H9 (cell line): ENCODE data around the gene GRIN3B. TPM values are rescaled to one million over a fixed set of nuclear protein-coding genes. Genes with fewer than 3 reads are reported as not detected.

Experiments used
- DNase-seq: peaks from one replicate; pipeline ENCODE4 v3.0.0-alpha.2; 2017
- H2AFZ ChIP-seq: one replicate; pipeline ENCODE4 v1.6.1; 2013; ENCODE audit warnings: mild to moderate bottlenecking, low read length, control low read depth, moderate library complexity
- H2AK5ac ChIP-seq: 2 replicates; pipeline ENCODE4 v1.6.1; 2013; ENCODE audit warnings: low read length, control low read depth, mixed read lengths; ENCODE audit not compliant: insufficient read length
- H2BK120ac ChIP-seq: one replicate; pipeline ENCODE4 v1.6.1; 2013; ENCODE audit warnings: low read depth, mild to moderate bottlenecking, low read length, control low read depth, inconsistent platforms; ENCODE audit not compliant: poor library complexity, severe bottlenecking
- H2BK12ac ChIP-seq: 2 replicates; pipeline ENCODE4 v1.6.1; 2013; ENCODE audit warnings: low read length, control low read depth, mixed read lengths, low read depth; ENCODE audit not compliant: insufficient read length
- H2BK15ac ChIP-seq: 2 replicates; pipeline ENCODE4 v1.6.1; 2013; ENCODE audit warnings: low read depth, low read length, control low read depth
- H2BK20ac ChIP-seq: one replicate; pipeline ENCODE4 v1.6.1; 2013; ENCODE audit warnings: low read depth, mild to moderate bottlenecking, low read length, control low read depth, inconsistent platforms; ENCODE audit not compliant: poor library complexity, severe bottlenecking
- H2BK5ac ChIP-seq: 2 replicates; pipeline ENCODE4 v1.6.1; 2013; ENCODE audit warnings: low read length, control low read depth, mixed read lengths; ENCODE audit not compliant: insufficient read length
- H3K14ac ChIP-seq: 2 replicates; pipeline ENCODE4 v1.6.1; 2013; ENCODE audit warnings: low read length, control low read depth; ENCODE audit not compliant: insufficient read depth
- H3K18ac ChIP-seq: 2 replicates; pipeline ENCODE4 v1.6.1; 2013; ENCODE audit warnings: low read depth, mild to moderate bottlenecking, mixed read lengths, low read length, control low read depth; ENCODE audit not compliant: insufficient read length
- H3K23ac ChIP-seq: 2 replicates; pipeline ENCODE4 v1.6.1; 2013; ENCODE audit warnings: low read length, control low read depth, mixed read lengths, low read depth; ENCODE audit not compliant: insufficient read length
- H3K23me2 ChIP-seq: 2 replicates; pipeline ENCODE4 v1.6.1; 2013; ENCODE audit warnings: low read depth, mild to moderate bottlenecking, mixed read lengths, low read length, control low read depth; ENCODE audit not compliant: insufficient read length, poor library complexity, severe bottlenecking
- H3K27ac ChIP-seq: 2 replicates; pipeline ENCODE4 v1.5.1; 2013; ENCODE audit warnings: low read length, control low read depth, mixed read lengths, low read depth; ENCODE audit not compliant: insufficient read length
- H3K27me3 ChIP-seq: 2 replicates; pipeline ENCODE4 v1.6.1; 2013; ENCODE audit warnings: low read length, control low read depth, inconsistent platforms; ENCODE audit not compliant: insufficient read depth
- H3K4ac ChIP-seq: 2 replicates; pipeline ENCODE4 v1.6.1; 2013; ENCODE audit warnings: low read depth, mild to moderate bottlenecking, control low read depth, inconsistent platforms, low read length, moderate library complexity
- H3K4me1 ChIP-seq: 2 replicates; pipeline ENCODE4 v1.6.1; 2013; ENCODE audit warnings: low read length, control low read depth, inconsistent platforms; ENCODE audit not compliant: insufficient read depth
- H3K4me2 ChIP-seq: 2 replicates; pipeline ENCODE4 v1.6.1; 2013; ENCODE audit warnings: low read length, control low read depth, mixed read lengths; ENCODE audit not compliant: insufficient read length, insufficient read depth
- H3K56ac ChIP-seq: 2 replicates; pipeline ENCODE4 v1.6.1; 2013; ENCODE audit warnings: low read depth, mild to moderate bottlenecking, mixed read lengths, low read length, control low read depth; ENCODE audit not compliant: insufficient read length
- H3K79me1 ChIP-seq: 2 replicates; pipeline ENCODE4 v1.6.1; 2013; ENCODE audit warnings: low read depth, mild to moderate bottlenecking, moderate library complexity, low read length, control low read depth, inconsistent platforms; ENCODE audit not compliant: insufficient read depth, poor library complexity, severe bottlenecking
- H3K79me2 ChIP-seq: 2 replicates; pipeline ENCODE4 v1.6.1; 2013; ENCODE audit warnings: low read length, control low read depth, inconsistent platforms; ENCODE audit not compliant: insufficient read depth
- H3K9ac ChIP-seq: 2 replicates; pipeline ENCODE4 v1.6.1; 2013; ENCODE audit warnings: low read length, control low read depth, mixed read lengths; ENCODE audit not compliant: insufficient read length; ENCODE audit errors: extremely low read depth
- H3K9me3 ChIP-seq: one replicate; pipeline ENCODE4 v1.6.1; 2013; ENCODE audit warnings: low read depth, low read length, inconsistent platforms; ENCODE audit not compliant: control insufficient read depth
- H3T11ph ChIP-seq: one replicate; pipeline ENCODE4 v1.6.1; 2013; ENCODE audit warnings: mild to moderate bottlenecking, low read length, control low read depth, inconsistent platforms
- H4K20me1 ChIP-seq: one replicate; pipeline ENCODE4 v1.6.1; 2013; ENCODE audit not compliant: control insufficient read depth, insufficient read length, insufficient read depth
- H4K5ac ChIP-seq: 2 replicates; pipeline ENCODE4 v1.6.1; 2013; ENCODE audit warnings: low read depth, mild to moderate bottlenecking, mixed read lengths, low read length, control low read depth; ENCODE audit not compliant: insufficient read length
- H4K8ac ChIP-seq: replicated peaks from 2 replicates; pipeline ENCODE4 v1.6.1; 2013; ENCODE audit warnings: low read length, control low read depth, mixed read lengths, low read depth; ENCODE audit not compliant: insufficient read length
- H4K91ac ChIP-seq: 2 replicates; pipeline ENCODE4 v1.6.1; 2013; ENCODE audit warnings: low read depth, mild to moderate bottlenecking, moderate library complexity, mixed read lengths, low read length, control low read depth; ENCODE audit not compliant: insufficient read length
- H3K27ac Mint-ChIP-seq, 3 experiments: 2 replicates in 2 of 3; 3 replicates in 1 of 3; pipeline ENCODE4 v1.8.0; 2020 to 2021; ENCODE audit warnings: mixed read lengths in 3 of 3, mild to moderate bottlenecking in 1 of 3, moderate library complexity in 1 of 3
- H3K27me3 Mint-ChIP-seq: 2 replicates; pipeline ENCODE4 v1.8.0; 2021; ENCODE audit warnings: low read depth, mild to moderate bottlenecking, moderate library complexity, mixed read lengths
- H3K36me3 Mint-ChIP-seq, 3 experiments: 2 replicates in 2 of 3; 3 replicates in 1 of 3; pipeline ENCODE4 v1.8.0; 2020 to 2021; ENCODE audit warnings: low read depth in 3 of 3, mixed read lengths in 3 of 3; ENCODE audit not compliant: insufficient read depth in 1 of 3
- H3K4me1 Mint-ChIP-seq, 2 experiments: 2 replicates each; pipeline ENCODE4 v1.8.0; 2020; ENCODE audit warnings: mixed read lengths in 2 of 2
- H3K4me3 Mint-ChIP-seq, 2 experiments: 2 replicates in 1 of 2; 3 replicates in 1 of 2; pipeline ENCODE4 v1.8.0; 2020 to 2021; ENCODE audit warnings: mild to moderate bottlenecking in 2 of 2, mixed read lengths in 2 of 2, moderate library complexity in 1 of 2
- H3K9me3 Mint-ChIP-seq, 2 experiments: 2 replicates in 1 of 2; 3 replicates in 1 of 2; pipeline ENCODE4 v1.8.0; 2020; ENCODE audit warnings: mild to moderate bottlenecking in 2 of 2, mixed read lengths in 2 of 2, moderate library complexity in 1 of 2
- CTCF ChIP-seq: fragments of 200-600 bp; sonication (generic); conservative IDR thresholded peaks from 3 replicates; pipeline ENCODE4 v1.8.0; 2021; ENCODE audit warnings: antibody characterized with exemption, mild to moderate bottlenecking
- WGBS: extraction: QIAGEN DNeasy Blood & Tissue Kit; methylation state at CpG from one replicate; pipeline ENCODE4 v1.1.7; 2013; ENCODE audit warnings: missing lambda C conversion rate, low lambda C conversion rate, mixed read lengths; ENCODE audit not compliant: insufficient read length; ENCODE audit errors: extremely low coverage; 5-methylcytosine and 5-hydroxymethylcytosine counted together
- total RNA-seq: library from RNA; stranded (reverse); gene quantifications from 2 replicates; pipeline ENCODE4 v1.2.1, GENCODE V29; 2021

Gene GRIN3B
- total RNA-seq, 1 experiment from 2014 or later, result 1.0 TPM

GRCh38 chr19:1025960-1026782 lies 26.0 kb downstream of the GRIN3B start, which contains the start of gene CNN2:
TSS of gene CNN2 (plus strand) at chr19:1026608. CDS start at chr19:1026662, 54 bp downstream.
- Histone ChIP-seq H3K4me2 (peak within 1 kb of the TSS; percentile 90), H3K79me2 (peaks cover 15% of the 10 kb centered on the region; the same call in 1 of the 2 replicates), H3K4me1 (no peaks in the 10 kb centered on the region), H2BK15ac (peak within 1 kb of the TSS; percentile 100), H2AFZ (no peak within 1 kb of the TSS), H3K27me3 (no peaks in the 10 kb centered on the region), H3K23ac (no peak within 1 kb of the TSS), H2AK5ac (no peak within 1 kb of the TSS), H3K23me2 (peaks cover 16% of the 10 kb centered on the region), H4K91ac (peak within 1 kb of the TSS; percentile 97), H2BK120ac (peak within 1 kb of the TSS; percentile 100), H4K8ac (no peak within 1 kb of the TSS), H4K5ac (no peak within 1 kb of the TSS), H2BK5ac (peak within 1 kb of the TSS; percentile 82), H3K18ac (peak within 1 kb of the TSS; percentile 100), H3K9ac (peak within 1 kb of the TSS; percentile 83), H2BK20ac (peak within 1 kb of the TSS; percentile 27), H3K27ac (peak within 1 kb of the TSS; percentile 46), H3K4ac (peak within 1 kb of the TSS; percentile 99), H4K20me1 (no peaks in the 10 kb centered on the region), H3K14ac (peak within 1 kb of the TSS; percentile 100), H3K9me3 (no peaks in the 10 kb centered on the region), H3K56ac (no peak within 1 kb of the TSS), H2BK12ac (peak within 1 kb of the TSS; percentile 97), H3T11ph (peak within 1 kb of the TSS; percentile 99), H3K79me1 (peaks cover 7% of the 10 kb centered on the region)
- H3K4me1 Mint-ChIP-seq, result peaks cover 4 to 24% of the 10 kb centered on the region in 2 experiments; a peak in 3 of 4 replicates
- peak; percentile 87 for DNase-seq
- peak within 1 kb of the TSS; percentile 91 to 98 for H3K4me3 Mint-ChIP-seq
- H3K27me3 Mint-ChIP-seq, result no peaks in the 10 kb centered on the region; the same call in 1 of the 2 replicates
- TF ChIP-seq CTCF, result no peak
- no peaks in the 10 kb centered on the region; a peak in 1 of 5 replicates for H3K9me3 Mint-ChIP-seq
- no CpG with 5 or more reads among the region's 63 CpGs for WGBS
- peak within 1 kb of the TSS; percentile 97 to 99 (median 98) for H3K27ac Mint-ChIP-seq
- peaks cover 9 to 16% (median 16%) of the 10 kb centered on the region in 3 experiments for H3K36me3 Mint-ChIP-seq
